Endodermal cell (in vitro differentiated cells): Measurements from ENCODE around the gene SLC25A23. TPM values are rescaled to one million over a fixed set of nuclear protein-coding genes. Genes with fewer than 3 reads are reported as not detected.

Source experiments
- DNase-seq: peaks from one replicate; pipeline ENCODE4 v3.0.0-alpha.2; 2017
- H3K27ac ChIP-seq: 2 replicates; pipeline ENCODE4 v1.5.1; 2013; ENCODE audit warnings: mild to moderate bottlenecking, low read depth, low read length, moderate library complexity
- H3K27me3 ChIP-seq: 2 replicates; pipeline ENCODE4 v1.6.1; 2013; ENCODE audit warnings: mild to moderate bottlenecking, low read length, moderate library complexity; ENCODE audit not compliant: insufficient read depth, control insufficient read depth, poor library complexity, severe bottlenecking
- H3K36me3 ChIP-seq: 2 replicates; pipeline ENCODE4 v1.7.0; 2013; ENCODE audit warnings: mild to moderate bottlenecking, low read length, moderate library complexity; ENCODE audit not compliant: control insufficient read depth, insufficient read depth
- H3K4me1 ChIP-seq: one replicate; pipeline ENCODE4 v1.7.0; 2013; ENCODE audit warnings: low read length; ENCODE audit not compliant: control insufficient read depth, insufficient read depth
- H3K4me3 ChIP-seq: 2 replicates; pipeline ENCODE4 v1.5.1; 2013; ENCODE audit warnings: mild to moderate bottlenecking, low read length, moderate library complexity
- H3K9ac ChIP-seq: 2 replicates; pipeline ENCODE4 v1.6.1; 2013; ENCODE audit warnings: mild to moderate bottlenecking, low read length, moderate library complexity; ENCODE audit not compliant: poor library complexity, severe bottlenecking; ENCODE audit errors: extremely low read depth
- H3K9me3 ChIP-seq: 2 replicates; pipeline ENCODE4 v1.6.1; 2013; ENCODE audit warnings: mild to moderate bottlenecking, low read length, moderate library complexity; ENCODE audit not compliant: control insufficient read depth
- H3K27ac Mint-ChIP-seq: 2 replicates; pipeline ENCODE4 v1.8.0; 2020; ENCODE audit warnings: mixed read lengths
- H3K27me3 Mint-ChIP-seq: 2 replicates; pipeline ENCODE4 v1.8.0; 2021; ENCODE audit warnings: mild to moderate bottlenecking, mixed read lengths; ENCODE audit not compliant: insufficient read depth
- H3K36me3 Mint-ChIP-seq: 2 replicates; pipeline ENCODE4 v1.8.0; 2020; ENCODE audit warnings: low read depth, mixed read lengths
- H3K4me1 Mint-ChIP-seq: 2 replicates; pipeline ENCODE4 v1.8.0; 2020; ENCODE audit warnings: mixed read lengths
- H3K4me3 Mint-ChIP-seq: 2 replicates; pipeline ENCODE4 v1.8.0; 2020; ENCODE audit warnings: mild to moderate bottlenecking, moderate library complexity, mixed read lengths
- H3K9me3 Mint-ChIP-seq: 2 replicates; pipeline ENCODE4 v1.8.0; 2020; ENCODE audit warnings: mild to moderate bottlenecking, mixed read lengths
- WGBS, 2 experiments: methylation state at CpG; one replicate each; pipeline versions ENCODE4 v1.1.5 to v1.1.7; 2013; ENCODE audit warnings: missing lambda C conversion rate in 2 of 2, mixed read lengths in 1 of 2; ENCODE audit not compliant: insufficient coverage in 1 of 2, insufficient read length in 1 of 2; 5-methylcytosine and 5-hydroxymethylcytosine counted together
- total RNA-seq, 2 donors: library from RNA; stranded (reverse); fragmentation: NEBNext Ultra II Directional in 1 of 2; extraction: Animal tissue kit (Norgen Biotek cat#: 25700) in 1 of 2; gene quantifications; 2 replicates in 1 of 2; 3 replicates in 1 of 2; pipeline ENCODE4 v1.2.1, GENCODE V29; 2021
- TF ChIP-seq, protein P1 (sequence below): fragments of 200-600 bp; sonication (generic); conservative IDR thresholded peaks from 2 replicates; pipeline ENCODE4 v1.5.0; 2021; ENCODE audit warnings: antibody characterized with exemption, mild to moderate bottlenecking

SLC25A23 gene
- total RNA-seq, 2 donors from 2014 or later: 34.9 to 39.5 TPM

DNA sequence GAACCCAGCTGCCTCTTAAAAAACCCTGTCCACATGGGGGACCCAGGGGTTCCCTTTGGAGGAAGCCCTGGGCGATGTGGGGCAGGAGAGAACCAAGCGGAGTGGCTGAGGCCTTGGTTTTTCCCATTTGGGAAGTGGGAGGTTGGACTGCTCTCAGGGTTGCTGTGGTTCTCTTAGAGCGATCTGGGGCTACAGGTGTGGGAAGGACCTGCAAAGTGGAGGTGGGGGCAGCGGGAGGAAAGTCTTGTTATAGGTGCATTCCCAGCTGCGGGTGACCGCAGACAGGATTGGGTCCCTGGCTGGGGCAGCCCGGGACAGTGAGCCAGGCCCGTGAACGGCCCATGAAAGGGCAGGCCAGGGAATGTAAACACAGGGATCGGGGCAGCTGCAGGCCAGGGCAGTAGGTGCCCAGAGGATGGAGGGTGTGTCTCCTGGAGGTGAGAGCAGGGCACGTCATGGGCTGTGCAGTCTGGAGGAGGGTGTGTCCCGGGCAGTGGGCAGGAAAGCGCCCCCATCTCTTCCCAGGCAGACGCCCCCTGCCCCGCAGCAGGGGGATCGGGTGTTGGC, 814 bp downstream of the SLC25A23 start:
- peak overlapping the region; percentile 69 for H3K4me3 Mint-ChIP-seq
- peaks cover 22% of the 10 kb centered on the region for H3K27me3 Mint-ChIP-seq
- H3K36me3 Mint-ChIP-seq: peaks cover 27% of the 10 kb centered on the region

DNA sequence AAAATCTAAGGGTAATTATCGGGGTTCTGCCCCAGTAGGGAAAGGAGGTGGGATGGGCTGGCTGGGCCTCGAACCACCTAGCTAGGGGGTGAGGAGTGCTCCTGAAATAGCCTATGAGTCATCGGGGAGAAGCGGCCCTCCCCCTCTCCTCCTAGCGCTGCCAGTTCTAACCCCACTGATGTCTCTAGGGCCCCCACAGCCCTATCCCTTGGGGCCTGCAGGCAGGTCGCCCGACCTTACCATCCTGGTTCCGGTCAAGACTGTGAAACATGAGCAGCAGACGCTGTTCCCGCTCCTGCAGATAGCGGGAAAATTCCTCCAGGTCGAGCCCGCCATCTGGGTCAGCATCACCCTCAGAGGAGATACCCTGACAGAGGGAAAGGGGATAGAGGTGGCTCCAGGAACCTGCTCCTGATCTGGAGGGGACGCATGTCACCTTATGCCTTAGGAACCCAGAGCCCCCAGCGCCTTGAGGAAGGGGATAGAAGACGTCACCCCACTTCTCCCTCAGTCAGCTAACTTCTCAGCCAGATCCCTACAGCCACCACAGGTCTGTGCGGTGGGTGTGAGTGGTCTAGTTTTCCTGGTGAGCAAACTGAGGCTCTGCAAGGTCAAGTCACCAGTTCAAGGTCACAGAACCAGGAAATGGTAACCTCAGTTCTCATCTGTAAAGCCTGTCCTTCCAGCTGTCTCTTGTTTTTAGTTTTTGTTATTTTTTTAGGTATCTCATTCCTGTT, 1.5 kb downstream of the SLC25A23 start:
- peaks cover 24% of the 10 kb centered on the region for H3K9me3 Mint-ChIP-seq
- H3K9ac ChIP-seq: no peak overlapping the region
- WGBS, 2 experiments: 85 to 89% methylated on average over 12 to 17 of the region's 17 CpGs
- H3K36me3 ChIP-seq: peaks cover 30% of the 10 kb centered on the region
- no peak overlapping the region for H3K27ac ChIP-seq
- H3K4me1 ChIP-seq: no peaks in the 10 kb centered on the region
- H3K36me3 Mint-ChIP-seq: peaks cover 33% of the 10 kb centered on the region
- H3K4me3 Mint-ChIP-seq: peak overlapping the region; percentile 69
- peaks cover 7% of the 10 kb centered on the region for H3K4me1 Mint-ChIP-seq
- H3K27me3 Mint-ChIP-seq: peaks cover 22% of the 10 kb centered on the region
- peak overlapping the region; percentile 87 for H3K4me3 ChIP-seq
- H3K27me3 ChIP-seq: peaks cover 4% of the 10 kb centered on the region
- no peak overlapping the region for H3K27ac Mint-ChIP-seq
- H3K9me3 ChIP-seq: peaks cover 26% of the 10 kb centered on the region
- TF ChIP-seq, protein P1, sequence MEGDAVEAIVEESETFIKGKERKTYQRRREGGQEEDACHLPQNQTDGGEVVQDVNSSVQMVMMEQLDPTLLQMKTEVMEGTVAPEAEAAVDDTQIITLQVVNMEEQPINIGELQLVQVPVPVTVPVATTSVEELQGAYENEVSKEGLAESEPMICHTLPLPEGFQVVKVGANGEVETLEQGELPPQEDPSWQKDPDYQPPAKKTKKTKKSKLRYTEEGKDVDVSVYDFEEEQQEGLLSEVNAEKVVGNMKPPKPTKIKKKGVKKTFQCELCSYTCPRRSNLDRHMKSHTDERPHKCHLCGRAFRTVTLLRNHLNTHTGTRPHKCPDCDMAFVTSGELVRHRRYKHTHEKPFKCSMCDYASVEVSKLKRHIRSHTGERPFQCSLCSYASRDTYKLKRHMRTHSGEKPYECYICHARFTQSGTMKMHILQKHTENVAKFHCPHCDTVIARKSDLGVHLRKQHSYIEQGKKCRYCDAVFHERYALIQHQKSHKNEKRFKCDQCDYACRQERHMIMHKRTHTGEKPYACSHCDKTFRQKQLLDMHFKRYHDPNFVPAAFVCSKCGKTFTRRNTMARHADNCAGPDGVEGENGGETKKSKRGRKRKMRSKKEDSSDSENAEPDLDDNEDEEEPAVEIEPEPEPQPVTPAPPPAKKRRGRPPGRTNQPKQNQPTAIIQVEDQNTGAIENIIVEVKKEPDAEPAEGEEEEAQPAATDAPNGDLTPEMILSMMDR: no peak
- DNase-seq: no peak

More for the DNA sequence above, 814 bp downstream of the SLC25A23 start:
- peak; percentile 60 for DNase-seq
- Mint-ChIP-seq H3K4me1 (peaks cover 7% of the 10 kb centered on the region), H3K9me3 (peaks cover 17% of the 10 kb centered on the region), H3K27ac (peak overlapping the region; percentile 52)
- H3K4me1 ChIP-seq: no peaks in the 10 kb centered on the region
- peaks cover 24% of the 10 kb centered on the region for H3K36me3 ChIP-seq
- no peak overlapping the region for H3K27ac ChIP-seq
- peak overlapping the region; percentile 30 for H3K9ac ChIP-seq
- WGBS, 2 experiments: 53 to 58% methylated on average over 13 to 16 of the region's 16 CpGs
- TF ChIP-seq, protein P1: peak; percentile 18
- H3K4me3 ChIP-seq: peak overlapping the region; percentile 87
- H3K27me3 ChIP-seq: peaks cover 4% of the 10 kb centered on the region
- H3K9me3 ChIP-seq: peaks cover 19% of the 10 kb centered on the region

DNA sequence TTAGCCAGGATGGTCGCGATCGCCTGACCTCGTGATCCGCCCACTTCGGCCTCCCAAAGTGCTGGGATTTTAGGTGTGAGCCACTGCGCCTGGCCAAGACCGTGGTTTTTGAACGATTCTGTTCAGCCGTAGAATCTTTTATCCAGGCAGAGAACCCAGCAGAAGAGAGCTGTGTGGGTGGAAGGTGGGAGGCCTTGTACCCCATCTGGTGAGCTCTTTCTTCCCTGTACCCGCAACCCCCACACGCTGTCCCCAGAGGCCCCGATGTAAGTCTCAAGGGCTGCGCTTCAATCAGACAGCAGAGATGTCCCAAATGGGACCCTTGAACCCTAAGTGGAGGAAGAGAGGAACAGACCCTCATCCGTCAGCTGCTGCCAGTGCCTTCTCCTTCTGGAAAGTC, 3.7 kb downstream of the SLC25A23 start:
- Histone ChIP-seq H3K4me3 (no peak overlapping the region), H3K9me3 (peaks cover 31% of the 10 kb centered on the region), H3K36me3 (peaks cover 39% of the 10 kb centered on the region), H3K27me3 (no peaks in the 10 kb centered on the region), H3K27ac (no peak overlapping the region), H3K9ac (no peak overlapping the region), H3K4me1 (no peaks in the 10 kb centered on the region)
- Mint-ChIP-seq H3K36me3 (peaks cover 47% of the 10 kb centered on the region), H3K4me3 (no peak overlapping the region), H3K4me1 (peaks cover 7% of the 10 kb centered on the region), H3K27ac (no peak overlapping the region), H3K9me3 (peaks cover 28% of the 10 kb centered on the region), H3K27me3 (peaks cover 10% of the 10 kb centered on the region)
- DNase-seq: no peak
- 95 to 96% methylated on average over 14 to 15 of the region's 15 CpGs for WGBS, 2 experiments
- TF ChIP-seq, protein P1: no peak
